T-helper 17 cell (primary cell): Measurements from ENCODE around the gene PODXL. TPM values are rescaled to one million over a fixed set of nuclear protein-coding genes. Genes with fewer than 3 reads are reported as not detected.

Experiments used
- ATAC-seq: fragments of 150-1000 bp; cut with Tn5 transposase; 2 replicates; pipeline ENCODE4 v1.10.0; 2021; ENCODE audit warnings: mild to moderate bottlenecking, moderate library complexity
- DNase-seq, 3 donors: peaks; one replicate each; pipeline versions ENCODE4 v3.0.0 to v3.0.0-alpha.2; 2020 to 2021
- H3K9me3 ChIP-seq: one replicate; pipeline ENCODE4 v1.7.0; 2013; ENCODE audit warnings: low read length, mild to moderate bottlenecking; ENCODE audit not compliant: control insufficient read depth, poor library complexity, severe bottlenecking
- H3K27ac Mint-ChIP-seq: one replicate; pipeline ENCODE4 v1.8.0; 2022; ENCODE audit warnings: mild to moderate bottlenecking, moderate library complexity, mixed read lengths
- H3K27me3 Mint-ChIP-seq: one replicate; pipeline ENCODE4 v1.8.0; 2022; ENCODE audit warnings: mixed read lengths
- H3K36me3 Mint-ChIP-seq: one replicate; pipeline ENCODE4 v1.8.0; 2022; ENCODE audit warnings: low read depth, mixed read lengths
- H3K4me1 Mint-ChIP-seq: one replicate; pipeline ENCODE4 v1.8.0; 2022; ENCODE audit warnings: mild to moderate bottlenecking, mixed read lengths
- H3K4me3 Mint-ChIP-seq: one replicate; pipeline ENCODE4 v1.8.0; 2022; ENCODE audit warnings: mild to moderate bottlenecking, moderate library complexity, mixed read lengths
- total RNA-seq, 4 donors: library from RNA in 2 of 4; stranded (reverse) in 2 of 4; gene quantifications; one replicate each; pipeline ENCODE4 v1.2.3 and lab custom pipeline; 2022 to 2026

PODXL gene
- 1 to 10 TPM in 1 of 2 donors, under 1 TPM in 1; 0.47 to 1.1 TPM for total RNA-seq
- 1.2 to 1.6 reads per million in 2 donors for total RNA-seq (lab: John Stamatoyannopoulos, UW)

GRCh38 chr7:131556053-131556908, at the start of gene PODXL:
TSS of gene PODXL (minus strand) at chr7:131556628. CDS start at chr7:131556359, 269 bp downstream.
- DNase-seq, result peak; percentile 46 to 51 (median 48)
- H3K9me3 ChIP-seq, result no peaks in the 10 kb centered on the region
- Mint-ChIP-seq H3K27ac (no peak within 1 kb of the TSS), H3K4me3 (peak within 1 kb of the TSS; percentile 86), H3K4me1 (peaks cover 11% of the 10 kb centered on the region), H3K36me3 (peaks cover 6% of the 10 kb centered on the region), H3K27me3 (peaks cover 33% of the 10 kb centered on the region)
- peak; percentile 86 for ATAC-seq

- H3K27ac Mint-ChIP-seq, result no peak overlapping the region
These were observed 49.0 kb upstream of the PODXL start for GRCh38 chr7:131605280-131605878.

GRCh38 chr7:131604841-131605279, 48.4 kb upstream of the PODXL start:
- Mint-ChIP-seq H3K4me3 (no peak overlapping the region), H3K27me3 (peaks cover 67% of the 10 kb centered on the region), H3K36me3 (no peaks in the 10 kb centered on the region), H3K4me1 (no peaks in the 10 kb centered on the region), H3K27ac (no peak overlapping the region)
- H3K9me3 ChIP-seq, result no peaks in the 10 kb centered on the region
- ATAC-seq (no peak), DNase-seq (no peak)

More at GRCh38 chr7:131605280-131605878, 49.0 kb upstream of the PODXL start:
- no peaks in the 10 kb centered on the region for H3K4me1 Mint-ChIP-seq
- ATAC-seq (no peak), DNase-seq (no peak)
- peaks cover 65% of the 10 kb centered on the region for H3K27me3 Mint-ChIP-seq
- no peaks in the 10 kb centered on the region for H3K36me3 Mint-ChIP-seq
- no peak overlapping the region for H3K4me3 Mint-ChIP-seq
- no peaks in the 10 kb centered on the region for H3K9me3 ChIP-seq

- no peak overlapping the region for H3K27ac Mint-ChIP-seq
- DNase-seq, result no peak
These were observed 47.5 kb upstream of the PODXL start for GRCh38 chr7:131603932-131604331.

DNA sequence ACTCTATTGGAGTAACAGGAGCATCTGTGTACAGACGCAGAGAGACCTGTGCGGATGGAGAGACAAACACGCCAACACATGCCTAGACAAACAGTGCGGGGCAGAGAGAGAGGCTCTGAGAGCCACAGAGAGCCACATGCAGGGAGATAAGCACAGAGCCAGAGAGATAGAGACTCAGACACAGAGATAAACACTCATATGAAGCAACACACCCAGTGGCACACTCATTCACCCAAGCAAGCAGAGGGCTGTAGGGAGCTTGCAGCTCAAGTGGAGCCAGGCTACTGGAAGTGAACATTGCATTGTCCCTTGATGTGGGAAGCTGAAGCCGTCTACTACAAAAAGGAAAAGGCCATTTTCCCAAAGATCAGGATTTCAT, 46.6 kb upstream of the PODXL start:
- H3K27me3 Mint-ChIP-seq, result peaks cover 63% of the 10 kb centered on the region
- no peak for ATAC-seq

More at GRCh38 chr7:131603932-131604331, 47.5 kb upstream of the PODXL start:
- no peaks in the 10 kb centered on the region for H3K9me3 ChIP-seq
- Mint-ChIP-seq H3K36me3 (no peaks in the 10 kb centered on the region), H3K4me1 (no peaks in the 10 kb centered on the region), H3K27me3 (peaks cover 67% of the 10 kb centered on the region), H3K4me3 (no peak overlapping the region)
- no peak for ATAC-seq

DNA sequence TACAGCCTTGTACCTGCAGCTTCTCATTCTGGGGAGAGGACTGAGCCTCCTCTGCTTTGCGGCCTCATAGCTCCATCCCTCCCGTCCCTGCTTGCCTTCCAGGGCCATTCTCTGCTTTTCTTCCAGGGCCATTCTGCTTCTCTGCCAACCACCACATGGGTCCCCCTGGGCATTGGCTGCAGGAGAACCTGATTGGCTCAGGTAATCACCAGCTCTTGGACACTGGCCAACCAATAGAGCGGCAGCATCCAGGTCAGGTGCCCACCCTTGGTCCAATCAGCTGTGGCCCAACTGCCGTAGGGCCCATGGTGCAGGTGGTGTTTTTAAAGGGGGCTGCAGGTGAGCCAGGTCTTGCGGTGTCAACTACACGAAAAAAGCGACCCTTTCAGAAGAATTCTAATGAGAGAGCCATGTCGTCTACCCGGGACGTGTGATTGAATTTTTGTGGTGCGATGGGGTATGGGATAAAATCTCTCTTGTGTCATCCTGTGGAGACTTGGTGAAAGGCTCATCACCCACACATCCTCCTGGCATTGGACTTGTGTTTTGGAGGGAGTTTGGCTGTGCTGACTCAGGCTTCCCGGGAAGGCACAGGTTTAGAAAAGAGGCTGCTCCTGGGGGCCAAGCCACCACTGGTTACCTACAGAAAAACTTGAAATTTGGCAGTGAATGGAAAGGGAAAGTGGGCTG, 46.0 kb upstream of the PODXL start:
- Mint-ChIP-seq H3K27me3 (peaks cover 58% of the 10 kb centered on the region), H3K36me3 (no peaks in the 10 kb centered on the region), H3K4me3 (peak overlapping the region; percentile 36), H3K4me1 (no peaks in the 10 kb centered on the region), H3K27ac (no peak overlapping the region)
- no peak for ATAC-seq
- DNase-seq, result no peak
- no peaks in the 10 kb centered on the region for H3K9me3 ChIP-seq

More for the DNA sequence above, 46.6 kb upstream of the PODXL start:
- Mint-ChIP-seq H3K4me3 (no peak overlapping the region), H3K27ac (no peak overlapping the region), H3K36me3 (no peaks in the 10 kb centered on the region), H3K4me1 (no peaks in the 10 kb centered on the region)
- DNase-seq, result no peak
- no peaks in the 10 kb centered on the region for H3K9me3 ChIP-seq

GRCh38 chr7:131600085-131600881, 43.9 kb upstream of the PODXL start:
- H3K4me1 Mint-ChIP-seq, result no peaks in the 10 kb centered on the region
- H3K4me3 Mint-ChIP-seq, result no peak overlapping the region
- ATAC-seq, result no peak
- H3K36me3 Mint-ChIP-seq, result no peaks in the 10 kb centered on the region
- no peak overlapping the region for H3K27ac Mint-ChIP-seq
- DNase-seq, result no peak
- no peaks in the 10 kb centered on the region for H3K9me3 ChIP-seq
- H3K27me3 Mint-ChIP-seq, result peaks cover 44% of the 10 kb centered on the region

- no peak overlapping the region for H3K27ac Mint-ChIP-seq
- ATAC-seq (no peak), DNase-seq (no peak)
- no peaks in the 10 kb centered on the region for H3K9me3 ChIP-seq
- H3K4me1 Mint-ChIP-seq, result no peaks in the 10 kb centered on the region
- H3K36me3 Mint-ChIP-seq, result no peaks in the 10 kb centered on the region
- peaks cover 26% of the 10 kb centered on the region for H3K27me3 Mint-ChIP-seq
- H3K4me3 Mint-ChIP-seq, result no peak overlapping the region
These were observed 40.4 kb upstream of the PODXL start for GRCh38 chr7:131596785-131597184.

GRCh38 chr7:131595699-131596098, 39.3 kb upstream of the PODXL start:
- H3K27ac Mint-ChIP-seq, result no peak overlapping the region
- peaks cover 34% of the 10 kb centered on the region for H3K27me3 Mint-ChIP-seq
- no peaks in the 10 kb centered on the region for H3K36me3 Mint-ChIP-seq
- DNase-seq, result no peak
- H3K9me3 ChIP-seq, result no peaks in the 10 kb centered on the region
- no peak for ATAC-seq
- H3K4me3 Mint-ChIP-seq, result no peak overlapping the region
- H3K4me1 Mint-ChIP-seq, result no peaks in the 10 kb centered on the region

GRCh38 chr7:131591687-131592319, 35.4 kb upstream of the PODXL start:
- Mint-ChIP-seq H3K27ac (no peak overlapping the region), H3K4me3 (no peak overlapping the region), H3K4me1 (peaks cover 3% of the 10 kb centered on the region), H3K36me3 (no peaks in the 10 kb centered on the region), H3K27me3 (peaks cover 38% of the 10 kb centered on the region)
- DNase-seq (no peak), ATAC-seq (no peak)
- H3K9me3 ChIP-seq, result no peaks in the 10 kb centered on the region

GRCh38 chr7:131587315-131587923, 31.0 kb upstream of the PODXL start:
- Mint-ChIP-seq H3K36me3 (no peaks in the 10 kb centered on the region), H3K4me3 (no peak overlapping the region), H3K4me1 (peaks cover 3% of the 10 kb centered on the region), H3K27ac (no peak overlapping the region), H3K27me3 (peaks cover 25% of the 10 kb centered on the region)
- ATAC-seq (no peak), DNase-seq (no peak)
- H3K9me3 ChIP-seq, result no peaks in the 10 kb centered on the region

DNA sequence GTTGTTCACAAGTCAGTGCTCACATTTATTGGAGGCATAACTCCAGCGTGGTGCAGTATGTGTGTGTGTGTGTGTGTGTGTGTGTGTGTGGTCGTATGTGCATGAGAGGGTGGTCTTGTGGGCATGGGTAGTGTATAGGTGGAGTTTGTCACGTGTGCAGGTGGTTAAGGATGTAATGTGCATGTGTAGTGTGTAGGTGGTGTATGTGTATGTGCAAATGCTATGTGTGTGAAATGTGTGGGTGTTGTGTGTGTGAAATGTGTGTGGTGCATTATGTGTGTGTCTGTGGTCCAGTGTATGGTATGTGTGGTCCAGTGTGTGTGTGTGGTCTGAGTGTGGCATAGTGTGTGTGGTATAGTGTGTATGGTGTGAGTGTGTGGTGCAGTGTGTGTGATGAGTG, 30.3 kb upstream of the PODXL start:
- no peaks in the 10 kb centered on the region for H3K9me3 ChIP-seq
- no peaks in the 10 kb centered on the region for H3K36me3 Mint-ChIP-seq
- H3K27ac Mint-ChIP-seq, result no peak overlapping the region
- peaks cover 28% of the 10 kb centered on the region for H3K27me3 Mint-ChIP-seq
- H3K4me1 Mint-ChIP-seq, result peaks cover 3% of the 10 kb centered on the region
- no peak for DNase-seq
- no peak overlapping the region for H3K4me3 Mint-ChIP-seq
- ATAC-seq, result no peak
